Measurements from ENCODE around the gene FKRP.
"Not testable (repeated sequence)": the region's sequence is repeated elsewhere in the genome, so short reads cannot be mapped to it uniquely, and the experiment has no call there.

Gene FKRP

DNA sequence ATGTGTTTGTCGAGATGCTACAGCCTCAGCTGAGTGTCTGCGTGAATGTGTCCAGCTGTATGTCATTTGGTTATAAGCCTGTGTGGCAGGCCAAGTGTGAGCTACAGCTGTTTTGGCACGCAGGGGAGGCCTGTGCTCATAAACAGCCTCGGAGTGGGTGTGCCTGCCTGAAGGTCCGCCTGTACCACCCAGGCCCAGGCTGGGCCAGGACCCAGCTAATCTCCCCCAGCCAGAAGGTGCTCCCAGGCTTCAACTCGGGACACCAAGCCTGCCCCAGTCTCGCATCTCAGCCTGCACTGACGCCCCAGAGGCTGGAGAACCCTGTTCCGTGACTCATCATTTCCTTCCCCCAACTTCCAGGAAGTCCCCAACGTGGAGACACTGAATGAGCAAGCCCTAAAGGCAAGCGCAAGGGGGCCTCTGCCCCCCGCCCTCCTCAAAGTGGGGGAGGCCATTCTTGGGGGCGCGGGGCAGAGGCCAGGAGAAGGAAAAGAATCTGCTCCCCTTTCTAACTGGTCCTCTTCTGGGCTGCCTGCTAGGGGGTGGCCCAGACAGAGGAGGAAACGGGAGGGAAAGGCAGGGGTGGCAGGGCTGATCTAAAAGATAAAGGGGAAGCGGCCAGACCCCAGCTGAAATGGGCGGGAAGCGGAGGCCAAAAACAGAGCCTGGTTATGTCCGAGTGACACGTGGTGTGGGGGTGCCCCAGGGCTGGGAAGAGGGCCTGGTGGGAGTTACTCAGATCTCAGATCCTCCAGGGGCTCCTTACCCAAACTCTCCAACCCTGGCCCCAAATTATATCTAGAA, 40.6 kb downstream of the FKRP start:
- peak; percentile 77 for DNase-seq

DNA sequence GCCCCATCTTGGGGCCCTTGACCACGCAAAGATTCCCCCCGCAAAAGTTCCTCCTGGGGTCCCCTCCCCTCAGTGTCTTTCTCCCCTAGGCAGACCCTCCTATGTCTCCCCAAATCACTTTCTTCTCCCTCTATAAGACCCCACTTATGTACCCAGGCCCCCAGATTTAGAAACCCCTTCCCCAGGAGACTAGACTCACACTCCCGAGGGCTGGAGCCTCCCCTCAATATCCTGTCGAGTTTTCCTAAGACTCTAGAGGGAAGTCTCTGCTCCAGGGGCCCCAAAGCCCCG, 41.1 kb downstream of the FKRP start:
- no peak for DNase-seq

DNA sequence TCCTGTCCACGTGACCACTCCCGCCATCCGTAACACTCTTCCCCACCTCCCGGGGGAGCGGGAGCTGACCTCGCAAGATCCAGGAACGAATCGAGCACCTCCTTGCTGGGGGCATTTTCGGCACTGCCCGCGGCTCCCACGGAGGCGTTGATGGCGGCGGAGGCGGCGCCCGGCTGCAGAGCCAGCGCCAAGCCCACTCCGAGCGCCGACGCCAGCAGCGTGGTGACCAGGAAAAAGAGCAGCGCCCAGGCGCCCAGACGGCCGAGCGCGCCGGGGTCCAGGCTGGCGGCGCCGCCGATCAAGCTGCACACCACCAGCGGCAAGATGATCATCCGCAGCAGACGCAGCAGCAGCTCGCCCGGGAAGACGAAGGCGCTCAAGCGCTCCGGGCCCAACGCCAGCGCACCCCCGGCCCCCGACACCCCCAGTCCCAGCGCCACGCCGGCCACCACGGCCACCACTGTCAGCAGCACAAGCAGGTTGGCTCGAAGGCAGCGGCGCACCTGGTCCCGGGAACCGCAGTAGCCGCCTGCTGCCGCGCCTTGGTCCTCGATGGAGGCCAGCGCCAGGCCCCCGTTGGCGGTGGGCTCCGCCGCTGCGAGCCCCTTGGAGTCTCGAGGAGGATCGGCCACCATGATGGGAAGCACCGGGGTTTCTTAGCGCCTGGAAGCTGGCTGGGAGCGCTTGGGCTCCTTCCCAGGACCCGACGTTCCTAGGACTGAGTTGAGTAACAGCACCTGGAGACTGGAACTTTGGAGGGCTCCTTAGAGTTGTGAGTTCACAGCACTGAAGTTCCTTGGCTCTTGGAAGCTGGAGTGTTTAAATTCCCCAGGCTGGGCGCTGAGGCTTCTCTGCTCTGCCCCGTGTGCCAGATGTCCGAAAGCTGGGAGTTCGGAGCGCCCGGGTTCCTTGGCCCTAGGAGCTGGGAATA, 41.7 kb downstream of the FKRP start:
- no peak for DNase-seq

DNA sequence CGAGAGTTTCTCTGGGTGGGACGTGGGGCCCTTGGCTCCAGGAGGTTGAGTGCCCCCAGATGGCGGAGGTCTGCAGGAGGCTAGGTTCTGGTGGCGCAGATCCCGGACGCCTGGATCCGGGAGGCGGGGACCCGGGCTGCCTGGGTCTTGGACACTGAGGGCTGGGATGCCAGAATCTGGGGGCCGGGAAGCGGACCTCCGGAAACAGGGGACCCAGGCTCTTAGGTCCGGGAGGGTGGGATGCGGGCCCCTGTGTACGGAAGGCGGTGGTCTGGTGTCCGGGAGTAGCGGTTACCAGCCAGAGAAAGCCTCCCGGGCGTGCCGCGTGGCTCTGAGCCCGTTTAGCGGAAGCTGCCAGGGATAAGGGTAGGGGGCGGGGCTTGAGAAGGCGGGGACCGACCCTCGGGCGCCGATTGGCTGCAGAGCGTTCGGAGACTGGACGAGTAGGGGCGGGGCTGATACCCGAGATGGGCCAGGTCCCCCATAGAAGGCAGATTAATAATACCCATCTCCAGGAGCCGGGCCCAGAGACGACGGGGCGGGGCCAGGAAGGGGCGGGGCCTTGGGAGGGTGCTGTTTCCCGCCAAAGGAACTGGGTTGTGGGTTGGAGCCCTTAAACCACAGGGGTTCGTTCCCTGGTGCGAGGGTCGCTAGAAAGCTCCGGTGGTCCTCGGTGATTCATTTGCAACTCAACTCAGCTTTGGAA, 42.6 kb downstream of the FKRP start, which contains the start of gene SLC1A5:
Gene SLC1A5 (minus strand): TSS at position 333 of the 706 bp plus-strand sequence. CDS start 629 bp downstream, outside the sequence.
- peak; percentile 97 for DNase-seq

DNA sequence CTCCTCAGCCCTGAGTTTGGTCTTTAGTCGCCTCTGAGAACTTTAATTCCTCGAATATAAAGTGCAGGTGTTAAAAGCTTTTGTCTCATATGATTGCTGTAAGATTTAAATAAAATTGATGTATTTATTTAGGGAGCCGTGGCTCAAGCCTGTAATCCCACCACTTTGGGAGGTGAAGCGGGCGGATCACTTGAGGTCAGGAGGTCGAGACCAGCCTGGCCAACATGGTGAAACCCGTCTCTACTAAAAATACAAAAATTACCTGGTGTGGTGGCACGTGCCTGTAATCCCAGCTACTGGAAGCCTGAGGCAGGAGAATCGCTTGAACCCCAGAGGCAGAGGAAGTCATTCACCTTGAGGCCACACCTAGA, 43.1 kb downstream of the FKRP start:
- no peak for DNase-seq

DNA sequence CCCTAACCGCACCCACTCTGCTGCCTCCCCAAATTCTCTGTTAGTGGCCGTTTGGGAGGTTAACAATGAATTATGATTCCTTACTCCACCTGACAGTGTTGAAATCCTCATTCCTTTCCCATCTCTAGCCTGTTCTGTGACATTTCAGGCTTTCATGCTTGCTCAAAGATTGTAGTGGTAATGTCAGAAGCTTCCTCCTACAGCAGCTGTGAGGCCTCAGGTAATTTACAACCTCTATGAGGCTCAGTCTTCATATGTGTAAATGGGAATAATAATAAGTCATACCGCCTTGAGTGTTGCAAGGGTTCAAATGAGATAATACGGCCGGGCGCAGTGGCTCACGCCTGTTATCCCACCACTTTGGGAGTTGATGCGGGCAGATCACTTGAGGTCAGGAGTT, 43.5 kb downstream of the FKRP start:
- DNase-seq, result no peak

DNA sequence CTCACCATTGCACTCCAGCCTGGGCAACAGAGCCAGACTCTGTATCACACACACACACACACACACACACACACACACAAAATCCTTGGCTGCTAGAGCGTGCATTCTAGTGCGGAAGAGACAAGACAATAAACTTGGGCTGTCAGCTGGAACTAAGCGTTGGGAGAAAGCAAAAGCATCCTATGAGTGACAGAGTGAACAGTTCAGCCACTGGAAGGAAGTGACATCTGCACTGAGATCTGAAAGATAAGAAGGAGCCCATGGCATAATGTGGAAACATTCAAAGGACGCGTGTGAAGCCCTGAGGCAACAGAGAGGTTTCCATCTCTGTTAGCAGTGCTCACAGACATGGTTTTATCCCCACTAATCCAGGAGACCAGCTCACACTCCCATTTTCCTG, 46.1 kb downstream of the FKRP start:
- no peak for DNase-seq

DNA sequence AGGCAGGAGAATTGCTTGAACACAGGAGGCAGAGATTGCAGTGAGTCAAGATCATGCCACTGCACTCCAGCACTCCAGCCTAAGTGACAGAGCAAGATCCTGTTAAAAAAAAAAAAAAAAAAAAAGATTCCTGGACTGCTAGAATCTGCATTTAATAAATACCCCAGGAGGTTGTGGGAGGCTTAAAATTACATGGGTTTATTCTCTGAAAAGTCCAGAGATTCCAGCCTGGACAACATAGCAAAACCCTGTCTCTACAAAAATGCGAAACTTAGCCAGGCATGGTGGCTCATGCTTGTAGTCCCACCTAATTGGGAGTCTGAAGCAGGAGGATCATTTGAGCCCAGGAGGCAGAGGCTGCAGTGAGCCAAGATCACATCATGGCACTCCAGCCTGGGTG, 52.0 kb downstream of the FKRP start:
- DNase-seq, result no peak

DNA sequence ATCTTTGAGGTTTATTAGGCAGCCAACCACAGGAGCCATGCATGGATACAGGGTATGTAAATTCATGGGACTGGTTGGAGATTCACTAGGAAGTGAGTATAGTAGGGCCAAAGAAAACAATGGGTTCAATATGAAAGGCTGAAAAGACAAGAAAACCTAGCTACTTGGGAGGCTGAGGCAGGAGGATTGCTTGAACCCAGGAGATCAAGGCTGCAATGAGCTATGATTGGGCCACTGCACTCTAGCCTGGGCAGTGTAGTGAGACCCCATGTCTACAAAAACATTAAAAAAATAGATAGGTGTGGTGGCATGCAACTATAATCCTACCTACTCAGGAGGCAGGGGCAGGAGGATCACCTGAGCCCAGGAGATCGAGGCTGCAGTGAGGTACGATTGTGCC, 52.9 kb downstream of the FKRP start:
- no peak for DNase-seq

DNA sequence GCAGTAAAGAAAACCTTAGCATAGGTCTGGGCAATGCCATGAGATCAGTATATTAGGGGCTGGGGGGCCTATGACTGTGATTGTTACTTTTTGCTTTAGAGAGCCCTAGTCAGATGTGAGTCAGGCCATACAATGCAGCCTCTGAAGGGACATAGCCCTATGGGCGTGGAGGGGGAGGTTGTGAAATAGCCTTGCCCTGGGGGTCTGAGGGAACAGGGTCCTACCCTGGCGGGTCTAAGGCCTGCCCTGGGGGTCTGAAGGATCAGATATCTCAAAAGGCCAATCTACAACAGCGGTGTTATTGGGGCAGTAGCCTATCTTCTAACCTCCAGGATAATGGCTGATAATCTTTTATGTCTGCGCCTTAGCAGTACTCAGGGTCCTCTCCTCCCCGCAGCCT, 56.3 kb downstream of the FKRP start:
- no peak for DNase-seq

DNA sequence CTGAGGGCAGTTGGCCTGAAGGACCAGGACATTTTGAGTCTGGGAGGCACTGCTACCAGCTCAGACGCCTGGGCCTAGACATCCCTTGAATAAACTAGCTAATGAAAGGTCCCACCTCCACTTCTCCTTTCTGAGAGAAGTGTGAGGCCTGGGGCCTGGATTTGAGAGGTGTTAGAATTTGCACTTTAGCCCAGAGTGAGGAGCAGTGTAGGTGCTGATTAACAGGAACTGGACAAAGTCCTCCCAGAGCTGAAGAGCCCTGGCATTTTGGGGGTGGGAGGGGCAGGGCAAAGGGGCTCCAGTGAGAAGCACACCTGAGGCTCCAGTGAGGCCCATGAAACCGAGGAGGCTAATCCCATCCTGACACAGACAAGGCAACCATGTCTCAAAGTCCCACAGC, 57.7 kb downstream of the FKRP start:
- no peak for DNase-seq

DNA sequence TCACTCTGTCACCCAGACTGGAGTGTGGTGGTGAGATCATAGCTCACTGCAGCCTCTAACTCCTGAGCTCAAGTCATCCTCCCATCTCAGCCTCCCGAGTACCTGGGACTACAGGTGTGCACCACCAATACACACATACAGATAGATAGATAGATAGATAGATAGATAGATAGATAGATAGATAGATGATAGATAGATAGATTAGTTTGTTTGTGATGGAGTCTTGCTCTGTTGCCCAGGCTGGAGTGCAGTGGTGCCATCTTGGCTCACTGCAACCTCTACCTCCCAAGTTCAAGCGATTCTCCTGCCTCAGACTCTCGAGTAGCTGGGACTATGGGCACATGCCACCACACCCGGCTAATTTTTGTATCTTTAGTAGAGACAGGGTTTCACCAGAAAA, 58.6 kb downstream of the FKRP start:
- not testable (repeated sequence) for DNase-seq

DNA sequence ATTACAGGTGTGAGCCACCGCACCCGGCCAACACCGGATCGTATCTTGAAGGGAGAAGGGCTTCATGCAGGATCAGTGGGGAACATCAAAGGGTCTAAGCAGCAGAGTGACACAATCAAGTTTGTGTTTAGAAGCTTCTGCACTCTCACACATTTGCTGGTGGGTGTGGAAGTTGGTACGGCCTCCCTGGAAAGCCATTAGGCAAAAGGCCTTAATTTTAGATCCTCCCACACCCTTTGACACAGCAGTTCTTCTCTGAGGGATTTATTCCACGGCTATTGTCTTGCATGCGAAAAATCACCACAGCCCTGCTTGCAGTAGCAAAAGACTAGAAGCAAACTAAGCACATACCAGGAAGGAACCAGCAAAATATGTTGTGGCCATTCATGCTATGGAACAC, 60.8 kb downstream of the FKRP start:
- DNase-seq, result no peak

Data from activated CD4-positive, alpha-beta T cell treated with anti-CD3 and anti-CD28 coated beads for 1 hour (primary cell).